NCI-H1694 treated with DMSO at 0.1 percent for 48 hours (cell line): Measurements from ENCODE around the gene GRAP2.
"Not testable (repeated sequence)": the region's sequence is repeated elsewhere in the genome, so short reads cannot be mapped to it uniquely, and the experiment has no call there.

Source experiments
- DNase-seq: peaks from one replicate; lab custom pipeline; 2025; lab: John Stamatoyannopoulos, UW

Gene GRAP2

GRCh38 chr22:39900306-39901227, at the start of gene GRAP2:
Gene GRAP2, plus strand, starts transcription at chr22:39901084. Its CDS starts 46,023 bp downstream, at chr22:39947107.
- DNase-seq = no peak

GRCh38 chr22:39851606-39852315, 49.1 kb upstream of the GRAP2 start:
- no peak for DNase-seq

- DNase-seq = no peak
Measured at GRCh38 chr22:39852799-39853198, 48.1 kb upstream of the GRAP2 start.

- no peak for DNase-seq
Measured at GRCh38 chr22:39856588-39856987, 44.3 kb upstream of the GRAP2 start.

GRCh38 chr22:39859903-39860588, 40.8 kb upstream of the GRAP2 start:
- no peak for DNase-seq

- DNase-seq = no peak
Measured at GRCh38 chr22:39868741-39869140, 32.1 kb upstream of the GRAP2 start.

GRCh38 chr22:39869797-39870196, 31.1 kb upstream of the GRAP2 start:
- not testable (repeated sequence) for DNase-seq

- DNase-seq = no peak
Measured at GRCh38 chr22:39871008-39871798, 29.7 kb upstream of the GRAP2 start.

- no peak for DNase-seq
Measured at GRCh38 chr22:39872548-39872947, 28.3 kb upstream of the GRAP2 start.

- no peak for DNase-seq
Measured at GRCh38 chr22:39873965-39874364, 26.9 kb upstream of the GRAP2 start.

GRCh38 chr22:39875176-39875885, 25.6 kb upstream of the GRAP2 start:
- DNase-seq = not testable (repeated sequence)

- DNase-seq = no peak
Measured at GRCh38 chr22:39877079-39877845, 23.6 kb upstream of the GRAP2 start.

- no peak for DNase-seq
Measured at GRCh38 chr22:39880722-39881121, 20.2 kb upstream of the GRAP2 start.

GRCh38 chr22:39883057-39883456, 17.8 kb upstream of the GRAP2 start:
- no peak for DNase-seq

- DNase-seq = not testable (repeated sequence)
Measured at GRCh38 chr22:39889924-39890323, 11.0 kb upstream of the GRAP2 start.

GRCh38 chr22:39893526-39893925, 7.4 kb upstream of the GRAP2 start, which contains the start of gene ENTHD1:
Gene ENTHD1, minus strand, starts transcription at chr22:39893760. Its CDS starts 6,012 bp downstream, at chr22:39887748.
- no peak for DNase-seq

GRCh38 chr22:39894554-39895092, 6.3 kb upstream of the GRAP2 start:
- DNase-seq = no peak

- no peak for DNase-seq
Measured at GRCh38 chr22:39895682-39896081, 5.2 kb upstream of the GRAP2 start.

GRCh38 chr22:39896313-39896996, 4.4 kb upstream of the GRAP2 start:
- DNase-seq = no peak
